CD8-positive, alpha-beta memory T cell (primary cell): ENCODE measurements around the gene CHAC1. TPM values are rescaled to one million over a fixed set of nuclear protein-coding genes. Genes with fewer than 3 reads are reported as not detected.

Experiments used
- CTCF ChIA-PET: fragments of 350-600 bp; sonication (Branson Sonifier 250); formaldehyde crosslinking; loops from one replicate; lab custom pipeline; 2021; ENCODE audit warnings: antibody characterized with exemption; lab: Charles Lee
- POLR2A ChIA-PET: fragments of 350-600 bp; sonication (Branson Sonifier 250); formaldehyde crosslinking; loops from one replicate; lab custom pipeline; 2021; ENCODE audit warnings: antibody characterized with exemption; lab: Charles Lee
- DNase-seq, 5 donors: peaks; one replicate each; pipeline versions ENCODE4 v3.0.0 to v3.0.0-alpha.2; 2020 to 2022; ENCODE audit warnings: mixed read lengths in 1 of 5
- H3K27ac ChIP-seq: one replicate; pipeline ENCODE4 v1.7.0; 2013; ENCODE audit warnings: low read depth, mild to moderate bottlenecking, low read length, moderate library complexity
- H3K27me3 ChIP-seq: 2 replicates; pipeline ENCODE4 v1.7.0; 2013; ENCODE audit warnings: low read length, mild to moderate bottlenecking; ENCODE audit not compliant: insufficient read depth, poor library complexity, severe bottlenecking
- H3K36me3 ChIP-seq: 2 replicates; pipeline ENCODE4 v1.7.0; 2013; ENCODE audit warnings: mild to moderate bottlenecking, low read length, moderate library complexity; ENCODE audit not compliant: insufficient read depth
- H3K4me1 ChIP-seq: 2 replicates; pipeline ENCODE4 v1.7.0; 2013; ENCODE audit warnings: mild to moderate bottlenecking, low read length, moderate library complexity; ENCODE audit not compliant: insufficient read depth
- H3K4me3 ChIP-seq: 2 replicates; pipeline ENCODE4 v1.7.0; 2013; ENCODE audit warnings: mild to moderate bottlenecking, low read length
- H3K9me3 ChIP-seq: 2 replicates; pipeline ENCODE4 v1.7.0; 2013; ENCODE audit warnings: mild to moderate bottlenecking, low read length
- H3K27ac Mint-ChIP-seq, 8 donors: one replicate each; pipeline ENCODE4 v1.8.0; 2020 to 2021; ENCODE audit warnings: mixed read lengths in 8 of 8, mild to moderate bottlenecking in 6 of 8, inconsistent platforms in 3 of 8, moderate library complexity in 3 of 8
- H3K27me3 Mint-ChIP-seq, 2 donors: one replicate each; pipeline ENCODE4 v1.8.0; 2020 to 2021; ENCODE audit warnings: mixed read lengths in 2 of 2, mild to moderate bottlenecking in 1 of 2, moderate library complexity in 1 of 2
- H3K36me3 Mint-ChIP-seq, 3 donors: one replicate each; pipeline ENCODE4 v1.8.0; 2020 to 2021; ENCODE audit warnings: mixed read lengths in 3 of 3, inconsistent platforms in 1 of 3, mild to moderate bottlenecking in 1 of 3
- H3K4me1 Mint-ChIP-seq, 3 donors: one replicate each; pipeline ENCODE4 v1.8.0; 2020 to 2021; ENCODE audit warnings: mixed read lengths in 3 of 3, inconsistent platforms in 1 of 3, mild to moderate bottlenecking in 1 of 3
- H3K4me3 Mint-ChIP-seq, 7 donors: one replicate each; pipeline ENCODE4 v1.8.0; 2020 to 2021; ENCODE audit warnings: mixed read lengths in 7 of 7, mild to moderate bottlenecking in 6 of 7, moderate library complexity in 4 of 7, inconsistent platforms in 2 of 7
- H3K9me3 Mint-ChIP-seq, 5 donors: one replicate each; pipeline ENCODE4 v1.8.0; 2020 to 2022; ENCODE audit warnings: mixed read lengths in 5 of 5, mild to moderate bottlenecking in 3 of 5, moderate library complexity in 2 of 5, inconsistent platforms in 1 of 5
- polyA plus RNA-seq: library from polyadenylated mRNA; unstranded; fragments of 300-500 nt; fragmentation: Illumina TruSeq; gene quantifications from one replicate; pipeline ENCODE4 v1.2.3, GENCODE V29; 2021
- total RNA-seq, 2 experiments: library from RNA; stranded (reverse); gene quantifications; one replicate each; pipeline ENCODE4 v1.2.3, GENCODE V29; 2021

CHAC1 gene
- total and polyA plus RNA-seq, 3 experiments from 2014 or later: 15.1 to 16.7 TPM; not detected in 1

GRCh38 chr15:40985541-40986330 is 32.5 kb downstream of the CHAC1 start:
- H3K27me3 Mint-ChIP-seq: no peaks in the 10 kb centered on the region
- ChIA-PET POLR2A (no interaction called here), CTCF (no interaction called here)
- no peaks in the 10 kb centered on the region for H3K9me3 Mint-ChIP-seq
- H3K27me3 ChIP-seq: no peaks in the 10 kb centered on the region
- H3K4me1 ChIP-seq: no peaks in the 10 kb centered on the region
- no peak for DNase-seq
- peaks cover 65% of the 10 kb centered on the region for H3K36me3 ChIP-seq
- H3K9me3 ChIP-seq: no peaks in the 10 kb centered on the region
- peaks cover 0 to 90% (median 49%) of the 10 kb centered on the region in 3 donors for H3K36me3 Mint-ChIP-seq
- H3K27ac ChIP-seq: no peak overlapping the region
- no peak overlapping the region for H3K27ac Mint-ChIP-seq
- H3K4me3 ChIP-seq: no peak overlapping the region
- no peaks in the 10 kb centered on the region for H3K4me1 Mint-ChIP-seq
- H3K4me3 Mint-ChIP-seq: no peak overlapping the region

GRCh38 chr15:40986820-40987219 is 33.5 kb downstream of the CHAC1 start:
- Mint-ChIP-seq H3K4me1 (no peaks in the 10 kb centered on the region), H3K27ac (peak overlapping the region in 1 of 8 donors; percentile 47), H3K9me3 (no peaks in the 10 kb centered on the region), H3K36me3 (peaks cover 0 to 87% (median 45%) of the 10 kb centered on the region in 3 donors), H3K4me3 (no peak overlapping the region), H3K27me3 (no peaks in the 10 kb centered on the region)
- Histone ChIP-seq H3K9me3 (no peaks in the 10 kb centered on the region), H3K27ac (no peak overlapping the region), H3K27me3 (no peaks in the 10 kb centered on the region), H3K36me3 (peaks cover 56% of the 10 kb centered on the region), H3K4me1 (no peaks in the 10 kb centered on the region), H3K4me3 (no peak overlapping the region)
- CTCF ChIA-PET: no interaction called here
- DNase-seq: no peak
- POLR2A ChIA-PET: no interaction called here

DNA sequence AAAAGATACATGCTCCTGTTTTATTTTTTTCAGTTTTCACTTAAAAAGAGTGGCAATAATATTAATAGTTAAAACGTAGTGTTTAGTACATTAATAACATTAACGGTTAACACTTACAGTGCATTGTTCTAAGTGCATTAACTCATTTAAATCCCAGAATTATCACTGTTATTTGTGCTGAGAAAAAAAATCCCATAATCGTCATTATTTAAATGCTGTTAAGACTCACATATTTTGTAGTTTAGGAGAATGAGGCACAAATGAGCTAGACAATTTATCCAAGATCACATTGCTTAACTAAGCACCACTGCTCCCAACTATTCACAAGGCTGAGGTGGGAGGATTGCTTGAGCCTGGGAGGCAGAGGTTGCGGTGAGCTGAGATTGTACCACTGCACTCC is 34.9 kb downstream of the CHAC1 start:
- Mint-ChIP-seq H3K4me1 (no peaks in the 10 kb centered on the region), H3K9me3 (no peaks in the 10 kb centered on the region), H3K4me3 (no peak overlapping the region), H3K27ac (no peak overlapping the region), H3K27me3 (no peaks in the 10 kb centered on the region), H3K36me3 (peaks cover 0 to 84% (median 36%) of the 10 kb centered on the region in 3 donors)
- ChIA-PET CTCF (interaction anchor here (1.3 kb wide), 1 partner anchor 77 kb away, joined by 3 read pairs; no protein-coding TSS in a partner anchor), POLR2A (interaction anchor here (0.7 kb wide), 1 partner anchor 366 kb away, joined by 3 read pairs; no protein-coding TSS in a partner anchor)
- no peak overlapping the region for H3K4me3 ChIP-seq
- H3K4me1 ChIP-seq: no peaks in the 10 kb centered on the region
- no peaks in the 10 kb centered on the region for H3K9me3 ChIP-seq
- peaks cover 48% of the 10 kb centered on the region for H3K36me3 ChIP-seq
- no peaks in the 10 kb centered on the region for H3K27me3 ChIP-seq
- no peak overlapping the region for H3K27ac ChIP-seq
- no peak for DNase-seq

GRCh38 chr15:40990080-40990479 is 36.8 kb downstream of the CHAC1 start:
- Histone ChIP-seq H3K9me3 (no peaks in the 10 kb centered on the region), H3K27me3 (no peaks in the 10 kb centered on the region), H3K36me3 (peaks cover 30% of the 10 kb centered on the region), H3K4me1 (no peaks in the 10 kb centered on the region), H3K27ac (no peak overlapping the region), H3K4me3 (no peak overlapping the region)
- CTCF ChIA-PET: no interaction called here
- H3K27me3 Mint-ChIP-seq: no peaks in the 10 kb centered on the region
- H3K27ac Mint-ChIP-seq: peak overlapping the region in 1 of 8 donors; percentile 44
- POLR2A ChIA-PET: no interaction called here
- no peak overlapping the region for H3K4me3 Mint-ChIP-seq
- DNase-seq: no peak
- H3K36me3 Mint-ChIP-seq: peaks cover 0 to 75% (median 36%) of the 10 kb centered on the region in 3 donors
- no peaks in the 10 kb centered on the region for H3K9me3 Mint-ChIP-seq
- no peaks in the 10 kb centered on the region for H3K4me1 Mint-ChIP-seq

DNA sequence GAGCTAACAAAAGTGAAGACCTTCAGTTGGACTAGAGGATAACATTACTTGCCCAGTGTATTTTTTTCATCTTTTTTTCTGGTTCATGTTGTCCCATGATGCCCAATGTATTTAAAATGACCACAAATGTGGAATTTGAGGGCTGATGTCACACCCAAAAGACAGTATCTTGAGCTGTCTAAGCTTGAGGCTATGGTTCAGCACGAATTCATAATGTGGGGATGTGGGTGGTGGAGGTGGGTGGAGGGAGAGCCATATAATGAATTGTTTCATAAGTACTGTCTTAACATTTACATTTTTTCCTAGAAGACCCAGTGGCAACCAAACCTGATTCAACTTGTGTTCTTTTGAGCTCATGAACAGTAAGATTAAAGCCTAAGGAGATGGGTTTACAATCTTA is 37.5 kb downstream of the CHAC1 start:
- Mint-ChIP-seq H3K4me1 (peaks cover 0 to 2% (median 0%) of the 10 kb centered on the region in 3 donors), H3K9me3 (no peaks in the 10 kb centered on the region)

GRCh38 chr15:40991355-40991754 is 38.1 kb downstream of the CHAC1 start:
- no peaks in the 10 kb centered on the region for H3K9me3 Mint-ChIP-seq
- DNase-seq: no peak
- H3K27me3 ChIP-seq: no peaks in the 10 kb centered on the region
- no peaks in the 10 kb centered on the region for H3K27me3 Mint-ChIP-seq
- CTCF ChIA-PET: no interaction called here
- H3K4me1 Mint-ChIP-seq: peaks cover 0 to 2% (median 0%) of the 10 kb centered on the region in 3 donors
- H3K4me3 ChIP-seq: no peak overlapping the region
- POLR2A ChIA-PET: no interaction called here
- no peaks in the 10 kb centered on the region for H3K9me3 ChIP-seq
- H3K27ac Mint-ChIP-seq: peak overlapping the region in 2 of 8 donors; percentile 53 to 55
- H3K27ac ChIP-seq: no peak overlapping the region
- no peak overlapping the region for H3K4me3 Mint-ChIP-seq
- peaks cover 28% of the 10 kb centered on the region for H3K36me3 ChIP-seq
- no peaks in the 10 kb centered on the region for H3K4me1 ChIP-seq
- peaks cover 0 to 75% (median 43%) of the 10 kb centered on the region in 3 donors for H3K36me3 Mint-ChIP-seq

More for the DNA sequence above, 37.5 kb downstream of the CHAC1 start:
- Histone ChIP-seq H3K9me3 (no peaks in the 10 kb centered on the region), H3K4me1 (no peaks in the 10 kb centered on the region), H3K27ac (no peak overlapping the region), H3K36me3 (peaks cover 28% of the 10 kb centered on the region), H3K4me3 (no peak overlapping the region), H3K27me3 (no peaks in the 10 kb centered on the region)
- CTCF ChIA-PET: no interaction called here
- Mint-ChIP-seq H3K27ac (peak overlapping the region in 3 of 8 donors; percentile 44 to 55 (median 54)), H3K36me3 (peaks cover 0 to 75% (median 41%) of the 10 kb centered on the region in 3 donors), H3K4me3 (no peak overlapping the region), H3K27me3 (no peaks in the 10 kb centered on the region)
- no peak for DNase-seq
- POLR2A ChIA-PET: no interaction called here

GRCh38 chr15:40992241-40992741 is 39.0 kb downstream of the CHAC1 start:
- CTCF ChIA-PET: no interaction called here
- H3K9me3 Mint-ChIP-seq: no peaks in the 10 kb centered on the region
- H3K4me3 Mint-ChIP-seq: no peak overlapping the region
- no peak overlapping the region for H3K4me3 ChIP-seq
- DNase-seq: no peak
- peaks cover 0 to 74% (median 43%) of the 10 kb centered on the region in 3 donors for H3K36me3 Mint-ChIP-seq
- POLR2A ChIA-PET: no interaction called here
- no peaks in the 10 kb centered on the region for H3K9me3 ChIP-seq
- no peak overlapping the region for H3K27ac ChIP-seq
- H3K36me3 ChIP-seq: peaks cover 23% of the 10 kb centered on the region
- H3K4me1 Mint-ChIP-seq: peaks cover 0 to 2% (median 0%) of the 10 kb centered on the region in 3 donors
- H3K27ac Mint-ChIP-seq: no peak overlapping the region
- H3K27me3 Mint-ChIP-seq: no peaks in the 10 kb centered on the region
- no peaks in the 10 kb centered on the region for H3K27me3 ChIP-seq
- H3K4me1 ChIP-seq: no peaks in the 10 kb centered on the region

DNA sequence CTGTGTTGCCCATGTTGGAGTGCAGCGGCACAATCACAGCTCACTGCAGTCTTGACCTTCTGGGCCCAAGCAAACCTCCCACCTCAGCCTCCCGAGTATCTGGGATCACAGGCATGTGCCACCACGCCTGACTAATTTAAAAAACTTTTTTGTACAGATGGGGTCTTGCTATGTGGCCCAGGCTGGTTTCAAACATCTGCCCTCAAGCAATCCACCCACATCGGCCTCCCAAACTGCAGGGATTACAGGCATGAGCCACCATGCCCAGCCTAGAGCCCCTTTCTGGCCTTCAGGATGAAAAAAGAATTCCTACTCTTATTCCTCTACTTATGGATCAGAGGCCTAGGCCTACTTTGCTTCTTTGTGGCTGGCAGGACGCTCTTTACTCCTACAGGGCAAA is 39.6 kb downstream of the CHAC1 start:
- H3K9me3 ChIP-seq: no peaks in the 10 kb centered on the region
- H3K4me1 ChIP-seq: no peaks in the 10 kb centered on the region
- Mint-ChIP-seq H3K27me3 (no peaks in the 10 kb centered on the region), H3K4me3 (no peak overlapping the region), H3K27ac (peak overlapping the region in 2 of 8 donors; percentile 14 to 66), H3K9me3 (no peaks in the 10 kb centered on the region), H3K4me1 (peaks cover 0 to 2% (median 0%) of the 10 kb centered on the region in 3 donors), H3K36me3 (peaks cover 0 to 73% (median 45%) of the 10 kb centered on the region in 3 donors)
- no peak overlapping the region for H3K27ac ChIP-seq
- ChIA-PET CTCF (no interaction called here), POLR2A (no interaction called here)
- no peaks in the 10 kb centered on the region for H3K27me3 ChIP-seq
- no peak for DNase-seq
- H3K36me3 ChIP-seq: peaks cover 21% of the 10 kb centered on the region
- no peak overlapping the region for H3K4me3 ChIP-seq
